Adrenal gland (tissue), 5 donors: ENCODE results near the gene RETREG3.

Experiments used
- POLR2A ChIP-seq, 2 donors: fragments of 450-650 bp; IDR thresholded peaks; one replicate each; pipeline ENCODE4 v1.6.1; 2017; ENCODE audit warnings: antibody characterized with exemption in 2 of 2, mild to moderate bottlenecking in 2 of 2, moderate library complexity in 1 of 2
- TF ChIP-seq, protein P1 (sequence below), 6 experiments: fragments of 450-650 bp in 4 of 6; fragments of 200-600 bp in 2 of 6; sonication (generic) in 1 of 6; IDR thresholded peaks; 1 replicate in 5 of 6; 2 replicates in 1 of 6; pipeline versions ENCODE4 v1.5.1 to v1.8.0; 2016 to 2021; ENCODE audit warnings: antibody characterized with exemption in 6 of 6, mild to moderate bottlenecking in 2 of 6, moderate library complexity in 1 of 6
- donor health status: DM: no; HTN: no; CAD: no.

DNA sequence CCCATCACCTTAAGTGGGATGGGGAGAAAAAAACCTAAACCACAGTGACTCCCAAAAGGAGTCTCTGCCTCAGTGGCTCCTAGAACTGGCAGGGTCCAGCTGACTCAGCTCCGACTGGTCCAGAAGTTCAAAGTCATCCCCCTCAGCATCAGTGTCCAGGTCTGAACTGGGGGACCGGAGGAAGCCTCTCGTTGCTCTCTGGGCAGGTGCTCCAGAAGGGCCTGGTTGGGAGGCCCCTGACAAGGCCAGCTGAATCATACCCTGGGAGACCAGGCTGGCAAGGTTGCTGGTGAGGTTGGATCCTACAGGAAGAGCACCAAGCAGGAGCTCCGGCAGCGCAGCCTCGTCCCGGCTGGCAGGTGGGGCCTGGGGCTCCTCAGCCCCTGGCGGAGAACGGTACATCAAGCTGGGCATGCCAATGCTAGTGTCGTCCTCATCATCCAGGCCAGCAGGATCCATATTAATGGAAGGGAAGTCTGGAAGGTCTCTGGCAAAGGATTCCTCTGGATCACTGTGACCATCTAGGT, 27.4 kb downstream of the RETREG3 start:
- TF ChIP-seq, protein P1, sequence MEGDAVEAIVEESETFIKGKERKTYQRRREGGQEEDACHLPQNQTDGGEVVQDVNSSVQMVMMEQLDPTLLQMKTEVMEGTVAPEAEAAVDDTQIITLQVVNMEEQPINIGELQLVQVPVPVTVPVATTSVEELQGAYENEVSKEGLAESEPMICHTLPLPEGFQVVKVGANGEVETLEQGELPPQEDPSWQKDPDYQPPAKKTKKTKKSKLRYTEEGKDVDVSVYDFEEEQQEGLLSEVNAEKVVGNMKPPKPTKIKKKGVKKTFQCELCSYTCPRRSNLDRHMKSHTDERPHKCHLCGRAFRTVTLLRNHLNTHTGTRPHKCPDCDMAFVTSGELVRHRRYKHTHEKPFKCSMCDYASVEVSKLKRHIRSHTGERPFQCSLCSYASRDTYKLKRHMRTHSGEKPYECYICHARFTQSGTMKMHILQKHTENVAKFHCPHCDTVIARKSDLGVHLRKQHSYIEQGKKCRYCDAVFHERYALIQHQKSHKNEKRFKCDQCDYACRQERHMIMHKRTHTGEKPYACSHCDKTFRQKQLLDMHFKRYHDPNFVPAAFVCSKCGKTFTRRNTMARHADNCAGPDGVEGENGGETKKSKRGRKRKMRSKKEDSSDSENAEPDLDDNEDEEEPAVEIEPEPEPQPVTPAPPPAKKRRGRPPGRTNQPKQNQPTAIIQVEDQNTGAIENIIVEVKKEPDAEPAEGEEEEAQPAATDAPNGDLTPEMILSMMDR (IDR thresholded peaks at IDR 0.05) = no peak
- TF ChIP-seq POLR2A (IDR thresholded peaks at IDR 0.05) = no peak
